ENCODE results near the gene CGB1.
A peak's percentile ranks its signal among the peaks of the same experiment; 100 is the strongest.

CGB1 gene

GRCh38 chr19:48994035-48994386, 42.7 kb downstream of the CGB1 start:
- DNase-seq (ENCODE audit: low read depth in 2 of 2), result no peak

- peak; percentile 99 for DNase-seq (ENCODE audit: low read depth in 2 of 2)
Observed at GRCh38 chr19:48993175-48994034, 43.3 kb downstream of the CGB1 start, which contains the start of the genes GYS1 and RUVBL2. Gene GYS1 (minus strand): TSS chr19:48993309. CDS start chr19:48993112, 197 bp downstream. Gene RUVBL2 (plus strand): TSS chr19:48993887. CDS start chr19:48993912, 25 bp downstream.

GRCh38 chr19:48992581-48993174, 44.0 kb downstream of the CGB1 start:
- no peak for DNase-seq (ENCODE audit: low read depth in 2 of 2)

- DNase-seq (ENCODE audit: low read depth in 2 of 2), result peak; percentile 36 to 55
Observed at GRCh38 chr19:48991873-48992580, 44.7 kb downstream of the CGB1 start.

- DNase-seq (ENCODE audit: low read depth in 2 of 2), result no peak
Observed at GRCh38 chr19:48991011-48991609, 45.6 kb downstream of the CGB1 start.

GRCh38 chr19:48990400-48990799, 46.3 kb downstream of the CGB1 start:
- no peak for DNase-seq (ENCODE audit: low read depth in 2 of 2)

- no peak for DNase-seq (ENCODE audit: low read depth in 2 of 2)
Observed at GRCh38 chr19:48989701-48990291, 46.9 kb downstream of the CGB1 start.

GRCh38 chr19:48988860-48989259, 47.8 kb downstream of the CGB1 start:
- no peak for DNase-seq (ENCODE audit: low read depth in 2 of 2)

GRCh38 chr19:48988286-48988685, 48.4 kb downstream of the CGB1 start:
- DNase-seq (ENCODE audit: low read depth in 2 of 2), result no peak

GRCh38 chr19:48987323-48987722, 49.4 kb downstream of the CGB1 start:
- DNase-seq (ENCODE audit: low read depth in 2 of 2), result no peak

GRCh38 chr19:48986211-48986610, 50.5 kb downstream of the CGB1 start:
- DNase-seq (ENCODE audit: low read depth in 2 of 2), result no peak

- no peak for DNase-seq (ENCODE audit: low read depth in 2 of 2)
Observed at GRCh38 chr19:48985711-48986110, 51.0 kb downstream of the CGB1 start.

All from fibroblast of skin of left quadriceps (primary cell).